Gastroesophageal sphincter (tissue), 3 donors: ENCODE measurements around the gene VDAC2.

ENCODE experiments used
- CTCF ChIP-seq, 4 experiments: fragments of 200-600 bp in 2 of 4; fragments of 450-650 bp in 2 of 4; sonication (generic) in 1 of 4; IDR thresholded peaks; one replicate each; pipeline ENCODE4 v1.5.1; 2017 to 2019; ENCODE audit warnings: antibody characterized with exemption in 4 of 4, mild to moderate bottlenecking in 2 of 4, moderate library complexity in 2 of 4
- POLR2A ChIP-seq, 2 donors: fragments of 450-650 bp; IDR thresholded peaks; one replicate each; pipeline ENCODE4 v1.6.1; 2017; ENCODE audit warnings: antibody characterized with exemption in 2 of 2, mild to moderate bottlenecking in 2 of 2, moderate library complexity in 1 of 2

DNA sequence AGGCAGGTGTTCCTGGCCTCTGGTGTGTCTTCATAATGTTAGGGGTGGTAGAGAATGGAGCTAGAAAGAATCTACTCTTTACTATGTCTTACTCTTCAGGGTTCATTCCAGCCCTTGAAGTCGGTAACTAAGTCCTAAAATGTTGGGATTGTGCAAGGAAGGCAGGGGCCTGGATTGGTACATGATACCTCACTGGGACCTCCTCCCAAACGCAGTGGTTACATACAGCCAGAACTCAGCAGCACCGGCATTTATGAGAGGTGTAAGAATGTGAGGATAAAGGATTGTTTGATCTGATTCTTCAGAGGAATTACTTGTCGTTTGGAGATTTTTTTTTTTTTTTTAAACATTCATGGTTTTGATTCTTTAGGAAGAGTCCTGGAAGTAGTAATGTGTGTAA is 18.2 kb downstream of the VDAC2 start:
- TF ChIP-seq CTCF (IDR thresholded peaks at IDR 0.05) (no peak), POLR2A (IDR thresholded peaks at IDR 0.05) (no peak)
